Measurements from ENCODE around the gene ZNF581.

- TF ChIP-seq, protein P1, sequence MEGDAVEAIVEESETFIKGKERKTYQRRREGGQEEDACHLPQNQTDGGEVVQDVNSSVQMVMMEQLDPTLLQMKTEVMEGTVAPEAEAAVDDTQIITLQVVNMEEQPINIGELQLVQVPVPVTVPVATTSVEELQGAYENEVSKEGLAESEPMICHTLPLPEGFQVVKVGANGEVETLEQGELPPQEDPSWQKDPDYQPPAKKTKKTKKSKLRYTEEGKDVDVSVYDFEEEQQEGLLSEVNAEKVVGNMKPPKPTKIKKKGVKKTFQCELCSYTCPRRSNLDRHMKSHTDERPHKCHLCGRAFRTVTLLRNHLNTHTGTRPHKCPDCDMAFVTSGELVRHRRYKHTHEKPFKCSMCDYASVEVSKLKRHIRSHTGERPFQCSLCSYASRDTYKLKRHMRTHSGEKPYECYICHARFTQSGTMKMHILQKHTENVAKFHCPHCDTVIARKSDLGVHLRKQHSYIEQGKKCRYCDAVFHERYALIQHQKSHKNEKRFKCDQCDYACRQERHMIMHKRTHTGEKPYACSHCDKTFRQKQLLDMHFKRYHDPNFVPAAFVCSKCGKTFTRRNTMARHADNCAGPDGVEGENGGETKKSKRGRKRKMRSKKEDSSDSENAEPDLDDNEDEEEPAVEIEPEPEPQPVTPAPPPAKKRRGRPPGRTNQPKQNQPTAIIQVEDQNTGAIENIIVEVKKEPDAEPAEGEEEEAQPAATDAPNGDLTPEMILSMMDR (IDR thresholded peaks at IDR 0.05 in 4 of 5, conservative IDR thresholded peaks at IDR 0.05 in 1 of 5) = no peak
- no peak for TF ChIP-seq POLR2A (IDR thresholded peaks at IDR 0.05)
Measured at GRCh38 chr19:55666343-55667005, 23.0 kb downstream of the ZNF581 start.

All from gastrocnemius medialis (tissue), 4 donors.